Uterus (tissue), 2 donors: ENCODE measurements around the gene NELFB.

ENCODE experiments used
- CTCF ChIP-seq, 4 experiments: fragments of 200-600 bp in 2 of 4; fragments of 450-650 bp in 2 of 4; sonication (generic) in 2 of 4; IDR thresholded peaks; one replicate each; pipeline ENCODE4 v1.5.1; 2016 to 2019; ENCODE audit warnings: antibody characterized with exemption in 4 of 4, mild to moderate bottlenecking in 2 of 4, moderate library complexity in 1 of 4
- POLR2A ChIP-seq, 2 donors: fragments of 450-650 bp; IDR thresholded peaks; one replicate each; pipeline ENCODE4 v1.6.1; 2016; ENCODE audit warnings: antibody characterized with exemption in 2 of 2, mild to moderate bottlenecking in 1 of 2, moderate library complexity in 1 of 2

DNA sequence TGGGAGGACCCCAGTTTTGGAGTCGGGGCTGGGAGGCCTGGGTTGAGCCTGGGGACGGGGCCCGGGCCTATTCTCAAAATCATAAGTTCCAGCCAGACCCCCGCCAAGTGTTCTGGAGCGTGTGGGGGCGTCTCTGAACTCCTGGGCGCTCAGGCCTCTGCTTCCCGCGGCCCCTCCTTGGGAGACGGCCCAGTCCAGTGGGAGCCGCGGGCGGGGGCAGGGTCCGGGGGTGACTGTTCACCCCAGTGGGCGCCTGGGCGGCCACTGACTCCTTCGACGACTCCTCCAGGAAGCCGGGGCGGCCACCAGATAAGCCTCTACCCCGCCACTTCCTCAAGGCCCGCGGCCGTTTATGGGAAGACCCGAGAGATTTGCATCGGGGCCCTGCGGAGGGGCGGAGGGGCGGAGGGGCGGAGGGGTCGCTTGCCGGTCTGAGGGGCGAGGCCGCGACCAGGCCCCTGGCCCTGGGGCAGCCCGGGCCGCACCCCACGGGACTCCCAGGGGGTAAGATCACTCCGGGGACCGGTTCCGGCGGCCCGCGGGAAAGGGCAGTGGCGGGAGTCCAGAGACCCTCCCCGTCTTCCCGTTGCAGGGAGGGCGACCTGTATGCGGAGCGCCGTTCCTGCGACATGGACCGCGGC is 23.1 kb downstream of the NELFB start:
- TF ChIP-seq POLR2A (IDR thresholded peaks at IDR 0.05): no peak
- TF ChIP-seq CTCF (IDR thresholded peaks at IDR 0.05): no peak
